ENCODE measurements around the gene COG4.

Gene COG4

DNA sequence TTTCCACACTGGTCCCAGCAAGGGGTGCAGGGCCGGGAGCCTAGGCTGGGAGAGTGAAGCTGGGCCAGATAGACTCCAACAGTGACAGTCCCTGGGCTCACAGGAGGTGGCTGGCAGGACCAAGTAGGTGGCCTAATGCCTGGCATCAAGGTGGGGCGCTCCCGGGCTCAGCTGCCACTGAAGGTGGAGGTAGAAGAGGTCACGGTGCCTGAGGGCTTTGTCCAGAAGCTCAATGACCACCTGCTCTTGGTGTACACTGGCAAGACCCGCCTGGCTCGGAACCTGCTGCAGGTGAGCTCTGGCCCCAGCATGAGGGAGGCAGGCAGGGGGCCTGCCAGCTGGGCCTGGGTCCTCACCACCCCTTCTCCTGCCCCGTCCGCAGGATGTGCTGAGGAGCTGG, 45.2 kb downstream of the COG4 start:
- no peak for DNase-seq

DNA sequence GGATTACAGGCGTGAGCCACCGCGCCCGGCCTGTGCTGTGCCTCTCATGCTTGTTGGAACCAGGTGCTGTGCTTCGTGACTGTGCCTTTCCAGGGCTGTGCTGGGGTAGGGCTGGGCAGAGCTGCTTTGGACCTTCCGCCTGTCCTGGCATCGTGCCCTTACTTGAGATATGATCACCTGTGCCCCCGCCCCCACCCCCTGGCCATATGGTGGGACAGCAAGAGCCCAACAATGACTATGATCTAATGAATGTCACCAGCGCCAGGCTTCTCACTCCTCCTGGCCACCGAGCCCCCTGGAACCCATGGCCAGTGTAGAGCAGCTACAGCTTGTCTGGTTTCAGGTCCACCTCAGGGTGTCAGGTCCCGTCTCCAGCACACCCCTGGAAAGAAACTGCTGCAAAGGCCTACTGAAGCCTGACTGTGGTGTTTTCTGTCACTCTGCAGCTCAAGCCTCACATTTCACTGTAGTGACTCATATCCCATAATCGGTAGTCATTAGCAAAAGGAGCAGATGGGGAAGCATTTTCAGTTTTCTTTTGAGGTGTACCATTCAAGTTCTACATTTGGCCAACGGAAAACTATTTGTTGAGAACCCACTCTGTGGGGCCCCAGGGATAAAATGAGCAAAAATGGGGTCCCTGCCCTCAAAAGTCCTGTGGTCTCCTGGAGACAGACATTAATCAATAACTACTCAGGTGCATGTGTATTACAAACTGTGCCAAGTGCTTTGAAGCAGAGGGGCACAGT, 46.9 kb downstream of the COG4 start:
- DNase-seq, result peak; percentile 64 to 67

DNA sequence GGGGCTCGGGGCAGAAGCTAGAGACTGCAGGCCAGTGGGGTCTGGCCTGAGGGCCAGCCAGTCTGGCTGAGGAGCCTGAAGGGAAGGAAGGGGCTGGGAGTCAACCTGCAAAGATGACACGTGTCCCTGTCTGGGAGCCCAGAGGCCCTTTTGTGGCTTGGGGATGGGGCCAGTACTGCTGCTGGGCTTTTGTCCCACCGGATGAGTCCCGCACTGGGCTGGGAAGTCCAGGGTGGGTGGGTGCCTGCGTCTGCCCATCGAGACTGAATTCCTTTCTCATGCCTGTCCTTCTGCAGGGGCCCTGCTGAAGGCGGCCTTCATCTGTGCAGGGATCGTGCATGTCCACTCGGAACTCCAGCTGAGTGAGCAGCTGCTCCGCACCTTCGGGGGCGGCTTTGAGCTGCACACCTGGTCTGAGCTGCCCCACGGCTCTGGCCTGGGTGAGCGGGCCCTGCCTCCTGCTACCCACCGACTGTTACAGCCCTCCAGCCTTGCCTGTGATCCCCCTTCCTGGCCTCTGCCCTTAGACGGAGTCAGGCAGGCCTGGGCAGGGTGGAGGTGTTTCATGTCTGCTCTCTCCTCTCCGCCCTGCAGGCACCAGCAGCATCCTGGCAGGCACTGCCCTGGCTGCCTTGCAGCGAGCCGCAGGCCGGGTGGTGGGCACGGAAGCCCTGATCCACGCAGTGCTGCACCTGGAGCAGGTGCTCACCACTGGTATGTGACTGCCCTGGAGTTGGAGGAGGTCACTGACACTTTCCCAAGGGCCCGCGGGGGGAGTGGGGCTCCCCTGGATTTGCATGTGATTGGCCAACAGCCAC, 48.1 kb downstream of the COG4 start:
- no peak for DNase-seq

DNA sequence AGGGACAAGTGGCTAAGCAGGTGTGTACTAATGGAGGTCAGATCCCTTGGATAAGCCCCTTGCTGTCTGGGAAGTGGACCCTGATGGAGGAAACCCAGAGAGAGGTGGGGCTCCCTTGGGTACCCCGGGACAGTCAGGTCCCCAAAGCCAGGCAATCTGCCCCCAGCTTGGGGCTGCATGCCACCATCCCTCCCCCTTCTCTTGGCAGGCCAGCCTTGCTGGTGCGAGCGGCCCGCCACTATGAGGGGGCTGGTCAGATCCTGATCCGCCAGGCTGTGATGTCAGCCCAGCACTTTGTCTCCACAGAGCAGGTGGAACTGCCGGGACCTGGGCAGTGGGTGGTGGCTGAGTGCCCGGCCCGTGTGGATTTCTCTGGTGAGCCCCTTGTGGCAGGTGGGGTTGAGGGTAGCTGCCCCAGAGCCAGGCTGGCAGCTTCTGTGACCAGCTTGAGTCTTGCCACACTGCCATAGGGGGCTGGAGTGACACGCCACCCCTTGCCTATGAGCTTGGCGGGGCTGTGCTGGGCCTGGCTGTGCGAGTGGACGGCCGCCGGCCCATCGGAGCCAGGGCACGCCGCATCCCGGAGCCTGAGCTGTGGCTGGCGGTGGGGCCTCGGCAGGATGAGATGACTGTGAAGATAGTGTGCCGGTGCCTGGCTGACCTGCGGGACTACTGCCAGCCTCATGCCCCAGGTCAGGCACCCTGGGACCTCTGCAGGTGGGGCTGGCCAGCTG, 48.9 kb downstream of the COG4 start:
- no peak for DNase-seq

DNA sequence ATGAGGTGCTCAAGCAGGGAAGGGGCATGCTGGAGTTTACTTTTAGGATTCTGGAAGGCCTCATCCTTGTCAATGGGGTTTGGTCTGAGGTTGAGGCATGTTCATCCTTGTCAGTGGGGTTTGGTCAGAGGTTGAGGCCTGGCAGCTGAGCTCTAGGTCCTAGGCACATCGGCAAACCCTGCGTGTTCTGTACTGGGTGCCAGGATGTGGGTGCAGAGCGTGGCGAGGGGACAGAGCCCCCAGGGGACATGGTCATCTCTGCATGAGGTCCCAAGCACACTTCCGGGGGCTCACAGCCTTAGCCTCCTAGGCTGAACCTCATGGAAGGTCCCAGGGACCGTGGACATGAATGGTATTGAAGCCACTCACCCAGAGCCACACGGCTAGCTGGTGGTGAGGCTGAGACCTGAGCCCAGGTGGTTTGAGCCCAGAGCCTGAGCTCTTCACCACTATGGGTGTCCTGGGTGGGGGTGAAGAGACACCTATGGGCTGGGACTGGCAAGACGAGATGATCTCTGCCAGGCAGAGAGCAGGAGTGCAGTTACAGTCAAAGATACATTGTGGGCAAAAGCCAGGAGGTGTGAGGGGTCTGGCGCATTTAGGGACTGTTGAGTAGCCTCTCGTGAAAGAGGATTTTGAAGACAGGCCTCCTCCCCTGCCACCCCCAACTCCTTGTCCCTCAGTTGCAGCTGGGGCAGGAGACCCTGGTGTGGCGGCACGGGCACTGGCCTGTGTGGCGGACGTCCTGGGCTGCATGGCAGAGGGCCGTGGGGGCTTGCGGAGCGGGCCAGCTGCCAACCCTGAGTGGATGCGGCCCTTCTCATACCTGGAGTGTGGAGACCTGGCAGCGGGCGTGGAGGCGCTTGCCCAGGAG, 49.7 kb downstream of the COG4 start:
- no peak for DNase-seq

DNA sequence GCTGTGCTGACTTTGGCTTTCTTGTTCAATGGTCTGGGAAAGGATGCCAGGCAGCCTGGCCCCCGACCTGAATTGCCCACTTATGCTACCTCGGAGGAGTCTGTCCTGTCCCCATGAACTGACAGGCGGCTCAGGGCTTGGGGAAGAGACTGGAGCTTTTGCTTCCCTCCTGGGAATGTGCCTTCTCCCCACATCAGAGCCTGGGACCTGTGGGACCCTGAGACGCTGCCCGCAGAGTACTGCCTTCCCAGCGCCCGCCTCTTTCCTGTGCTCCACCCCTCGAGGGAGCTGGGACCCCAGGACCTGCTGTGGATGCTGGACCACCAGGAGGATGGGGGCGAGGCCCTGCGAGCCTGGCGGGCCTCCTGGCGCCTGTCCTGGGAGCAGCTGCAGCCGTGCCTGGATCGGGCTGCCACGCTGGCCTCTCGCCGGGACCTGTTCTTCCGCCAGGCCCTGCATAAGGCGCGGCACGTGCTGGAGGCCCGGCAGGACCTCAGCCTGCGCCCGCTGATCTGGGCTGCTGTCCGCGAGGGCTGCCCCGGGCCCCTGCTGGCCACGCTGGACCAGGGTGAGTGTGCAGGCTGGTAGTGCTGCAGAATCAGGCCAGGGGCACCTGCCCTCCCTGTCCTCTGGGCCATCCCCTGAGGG, 50.4 kb downstream of the COG4 start:
- no peak for DNase-seq

DNA sequence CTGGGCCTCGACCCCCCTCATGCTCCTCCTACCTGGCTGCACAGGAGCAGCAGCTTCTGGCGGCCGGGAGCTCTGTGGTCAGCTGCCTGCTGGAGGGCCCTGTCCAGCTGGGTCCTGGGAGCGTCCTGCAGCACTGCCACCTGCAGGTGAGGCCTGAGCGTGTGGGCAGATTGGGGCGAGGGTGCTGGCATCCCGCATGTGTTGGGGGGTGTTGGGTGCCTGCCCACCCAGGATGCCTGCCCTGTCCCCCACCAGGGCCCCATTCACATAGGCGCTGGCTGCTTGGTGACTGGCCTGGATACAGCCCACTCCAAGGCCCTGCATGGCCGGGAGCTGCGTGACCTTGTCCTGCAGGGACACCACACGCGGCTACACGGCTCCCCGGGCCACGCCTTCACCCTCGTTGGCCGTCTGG, 52.4 kb downstream of the COG4 start:
- DNase-seq, result no peak

DNA sequence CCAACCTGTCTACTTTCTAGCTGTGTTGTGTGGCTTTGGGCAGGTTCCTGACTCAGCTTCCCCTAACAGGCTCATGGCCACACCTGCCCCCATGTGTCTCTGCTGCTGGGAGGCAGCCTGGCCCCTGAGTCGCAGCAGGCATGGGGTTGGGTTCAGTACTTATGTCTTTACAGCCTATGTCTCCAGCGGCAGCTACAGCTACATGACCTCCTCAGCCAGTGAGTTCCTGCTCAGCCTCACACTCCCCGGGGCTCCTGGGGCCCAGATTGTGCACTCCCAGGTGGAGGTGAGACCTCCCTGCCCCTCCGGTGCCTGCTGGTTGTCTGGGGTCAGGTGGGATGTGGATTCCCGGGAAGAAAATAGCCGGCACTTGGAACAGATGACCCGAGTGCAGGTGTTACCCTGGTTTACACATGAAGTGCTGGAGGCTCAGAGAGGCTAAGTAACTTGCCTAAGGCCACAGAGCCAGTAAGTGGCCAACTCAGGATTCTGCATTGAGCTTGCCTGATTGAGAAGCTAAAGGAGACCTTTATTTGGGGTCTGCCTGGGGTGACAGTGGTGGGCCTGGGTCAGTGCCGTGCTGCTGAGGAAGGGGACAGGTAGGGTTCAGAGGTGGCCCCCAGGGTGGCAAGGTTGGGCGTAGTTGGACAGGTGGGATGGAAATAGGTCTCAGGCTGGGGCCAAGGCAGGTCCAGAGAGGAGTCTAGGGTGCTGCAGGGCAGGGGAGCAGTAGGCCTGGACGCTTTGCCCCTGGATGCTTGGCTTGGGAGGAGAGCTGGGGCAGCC, 53.0 kb downstream of the COG4 start:
- DNase-seq, result no peak

DNA sequence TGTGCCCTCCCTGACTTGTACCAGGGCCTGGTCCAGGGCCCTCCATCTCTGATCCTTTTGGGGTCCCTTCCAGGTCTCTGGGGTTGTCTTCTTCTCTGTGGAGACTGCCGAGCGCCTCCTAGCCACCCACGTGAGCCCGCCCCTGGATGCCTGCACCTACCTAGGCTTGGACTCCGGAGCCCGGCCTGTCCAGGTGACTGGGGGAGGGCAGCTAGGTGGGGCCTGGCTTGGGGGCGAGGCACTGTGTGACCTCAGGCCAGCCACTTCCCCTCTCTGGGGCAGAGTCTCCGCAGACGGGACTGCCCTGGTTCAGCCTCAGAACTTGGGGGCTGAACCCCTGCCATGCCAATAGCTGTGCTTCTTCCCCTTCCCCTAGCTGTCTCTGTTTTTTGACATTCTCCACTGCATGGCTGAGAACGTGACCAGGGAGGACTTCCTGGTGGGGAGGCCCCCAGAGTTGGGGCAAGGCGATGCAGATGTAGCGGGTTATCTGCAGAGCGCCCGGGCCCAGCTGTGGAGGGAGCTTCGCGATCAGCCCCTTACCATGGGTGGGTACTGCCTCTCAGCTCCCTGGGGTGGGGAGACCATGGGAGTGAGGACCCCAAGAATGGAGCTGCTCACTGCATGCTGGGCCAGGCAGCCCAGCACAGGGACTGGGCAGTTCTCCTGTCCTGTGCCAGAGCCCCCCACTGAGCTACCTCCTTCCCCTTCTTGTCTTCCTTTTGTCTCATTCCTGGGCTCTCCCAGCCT, 54.4 kb downstream of the COG4 start:
- DNase-seq, result no peak

DNA sequence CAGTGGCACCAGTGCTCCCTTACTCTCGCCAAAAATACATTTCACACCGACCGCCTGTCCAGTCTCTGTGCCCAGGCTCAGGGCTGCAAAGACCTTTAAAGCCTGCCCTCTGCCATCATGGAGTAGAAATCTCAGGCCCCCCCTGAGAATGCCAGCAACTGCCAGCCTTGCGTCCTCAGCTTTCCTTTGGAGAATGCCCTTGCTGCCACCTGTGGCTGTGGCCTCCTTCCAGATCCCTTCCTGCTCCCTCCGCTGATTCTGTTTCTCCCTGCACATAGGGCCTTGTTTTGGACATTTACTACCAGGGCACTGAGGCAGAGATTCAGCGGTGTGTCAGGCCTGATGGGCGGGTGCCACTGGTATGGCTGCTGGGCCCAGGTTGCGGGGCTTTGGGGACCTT, 55.7 kb downstream of the COG4 start:
- DNase-seq, result no peak

DNA sequence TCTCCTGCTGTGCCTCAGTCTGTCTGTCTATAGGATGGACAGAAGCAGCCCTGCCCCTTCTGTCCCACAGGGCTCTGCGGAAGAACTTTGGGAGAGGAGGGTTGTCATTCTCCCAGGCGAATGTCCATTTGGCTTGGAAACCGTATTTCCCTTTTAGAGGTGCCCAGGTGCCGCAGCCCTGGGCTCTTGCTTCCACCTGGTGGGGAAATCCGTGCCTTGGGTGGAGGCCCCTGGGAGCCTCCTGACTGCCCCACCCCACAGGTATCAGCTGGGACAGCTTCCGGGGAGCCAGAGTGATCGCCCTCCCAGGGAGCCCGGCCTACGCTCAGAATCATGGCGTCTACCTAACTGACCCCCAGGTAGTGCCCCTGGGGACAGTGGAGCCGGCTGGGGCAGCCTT, 56.2 kb downstream of the COG4 start:
- DNase-seq, result no peak

DNA sequence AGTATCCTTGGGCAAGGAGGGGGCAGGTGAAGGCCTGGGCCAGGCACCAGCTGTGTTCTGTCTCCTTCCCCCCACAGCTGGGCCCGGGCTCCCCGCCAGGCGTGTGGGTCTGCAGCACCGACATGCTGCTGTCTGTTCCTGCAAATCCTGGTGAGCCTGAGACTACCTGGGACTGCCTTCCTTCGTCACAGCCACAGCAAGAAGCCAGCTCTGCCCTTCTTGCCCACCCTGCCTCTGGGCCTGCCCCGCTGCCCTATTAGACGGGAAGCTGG, 56.6 kb downstream of the COG4 start:
- DNase-seq, result no peak

DNA sequence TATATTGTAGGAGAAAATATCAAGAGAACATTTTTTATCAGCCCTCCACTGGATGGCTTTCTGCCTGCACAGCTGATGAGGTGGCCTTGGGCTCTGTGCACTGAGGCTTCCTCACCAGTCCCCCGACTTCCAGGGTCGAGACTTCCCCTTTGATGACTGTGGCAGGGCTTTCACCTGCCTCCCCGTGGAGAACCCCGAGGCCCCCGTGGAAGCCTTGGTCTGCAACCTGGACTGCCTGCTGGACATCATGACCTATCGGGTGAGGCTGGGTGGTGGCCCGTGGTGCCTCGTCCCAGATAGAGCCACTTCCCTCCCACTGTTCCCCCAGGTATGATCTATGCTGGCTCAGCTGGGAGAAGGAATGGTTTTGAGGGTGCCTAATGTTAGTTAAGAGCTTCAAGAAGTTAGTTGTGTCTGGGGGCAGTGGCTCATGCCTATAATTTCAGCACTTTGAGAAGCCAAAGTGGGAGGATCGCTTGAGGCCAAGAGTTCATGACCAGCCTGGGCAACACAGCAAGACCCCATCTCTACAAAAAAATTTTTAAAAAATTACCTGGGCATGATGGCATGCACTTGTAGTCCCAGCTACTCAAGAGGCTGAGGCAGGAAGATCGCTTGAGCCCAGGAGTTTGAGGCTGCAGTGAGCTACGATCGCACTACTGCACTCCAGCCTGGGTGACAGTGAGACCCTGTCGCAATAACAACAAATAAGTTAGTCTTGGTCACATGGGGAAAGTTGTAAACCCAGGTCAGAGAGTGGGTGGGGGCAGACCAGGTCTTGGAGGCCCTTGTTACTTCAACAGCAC, 57.2 kb downstream of the COG4 start:
- DNase-seq, result no peak

DNA sequence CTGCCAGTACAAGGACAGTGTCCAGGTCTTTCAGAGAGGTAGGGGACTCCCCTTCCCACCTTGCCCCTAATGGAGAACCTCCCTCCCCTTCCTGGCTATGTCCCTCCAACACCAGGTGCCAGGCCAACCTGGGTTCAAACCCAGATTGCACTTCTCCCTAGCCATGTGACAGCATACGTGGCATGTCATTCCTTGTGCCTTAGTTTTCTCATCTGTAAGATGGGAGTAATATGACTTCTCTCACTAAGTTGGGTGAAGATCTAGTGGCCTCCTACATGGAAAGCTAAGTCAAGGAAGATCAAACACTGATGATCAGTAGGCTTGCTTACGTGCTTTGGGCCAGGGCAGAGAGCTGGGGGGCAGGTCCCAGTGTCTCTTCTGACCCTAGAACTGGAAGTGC, 60.1 kb downstream of the COG4 start:
- no peak for DNase-seq

DNA sequence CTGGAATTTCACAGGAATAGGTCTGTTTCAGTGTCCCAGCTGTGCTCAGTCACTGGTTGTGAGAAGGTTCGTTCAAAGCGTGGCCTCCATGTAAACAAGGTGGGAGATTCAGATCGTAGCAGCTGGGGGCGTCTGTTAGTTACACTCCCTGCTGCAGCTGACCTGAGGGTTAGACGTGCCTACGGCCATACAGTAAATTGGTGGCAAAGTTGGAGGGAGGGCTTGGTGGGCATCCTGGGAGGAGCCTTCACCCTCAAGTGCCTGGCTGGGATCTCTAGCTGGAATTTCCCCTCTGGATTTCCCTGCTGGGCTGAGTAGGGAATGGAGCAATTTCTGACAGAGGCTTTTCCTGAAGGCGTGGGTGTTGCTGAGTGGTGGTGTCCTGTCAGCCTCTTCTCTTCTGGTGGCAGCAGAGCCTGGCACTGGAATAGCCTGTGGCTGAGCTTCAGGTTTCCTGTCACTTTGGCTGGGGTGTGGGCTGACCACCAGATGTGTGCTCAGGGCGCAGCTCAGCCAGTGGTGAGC, 62.6 kb downstream of the COG4 start:
- DNase-seq, result no peak

DNA sequence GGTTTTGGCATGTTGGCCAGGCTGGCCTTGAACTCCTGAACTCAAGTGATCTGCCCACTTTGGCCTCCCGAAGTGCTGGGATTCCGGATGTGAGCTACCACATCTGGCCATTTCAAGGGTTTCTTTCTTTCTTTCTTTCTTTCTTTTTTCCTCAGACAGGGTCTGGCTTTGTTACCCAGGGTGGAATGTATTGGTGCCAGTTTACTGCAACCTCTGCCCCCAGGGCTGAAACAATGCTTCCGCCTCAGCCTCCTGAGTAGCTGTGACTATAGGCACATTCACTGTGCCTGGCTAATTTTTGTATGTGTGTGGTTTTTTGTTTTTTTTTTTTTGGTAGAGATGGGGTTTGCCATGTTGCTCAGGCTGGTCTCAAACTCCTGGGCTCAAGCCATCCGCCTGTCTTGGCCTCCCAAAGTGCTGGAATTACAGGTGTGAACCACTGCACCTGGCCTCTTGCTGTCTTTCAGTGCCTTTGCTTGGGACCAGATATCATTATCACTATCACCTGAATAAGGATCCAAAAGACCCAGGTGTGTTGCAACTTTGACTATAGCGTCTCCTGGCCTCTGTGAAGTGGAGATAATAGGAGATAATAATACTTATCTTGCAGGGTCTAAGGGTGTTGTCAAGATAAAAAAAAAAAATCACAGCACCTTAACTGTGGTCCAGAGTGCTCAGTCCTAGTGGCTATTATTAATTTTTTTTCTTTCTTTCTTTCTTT, 65.7 kb downstream of the COG4 start:
- no peak for DNase-seq

DNA sequence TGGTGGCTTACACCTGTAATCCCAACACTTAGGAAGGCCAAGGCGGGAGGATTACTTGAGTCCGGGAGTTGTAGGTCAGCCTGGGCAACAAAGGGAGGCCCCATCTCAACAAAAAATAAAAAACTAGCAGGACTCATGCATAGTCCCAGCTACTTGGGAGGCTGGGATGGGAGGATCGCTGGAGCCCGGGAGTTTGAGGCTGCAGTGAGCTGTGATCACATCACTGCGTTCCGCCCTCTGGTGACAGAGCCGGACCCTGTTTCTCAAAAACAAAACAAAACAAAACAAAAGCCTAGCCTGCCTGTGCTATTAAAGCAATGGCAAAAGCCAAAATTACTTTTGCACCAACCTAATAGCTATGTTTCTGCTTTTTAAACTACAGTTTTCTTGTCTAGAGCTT, 67.4 kb downstream of the COG4 start:
- DNase-seq, result no peak

DNA sequence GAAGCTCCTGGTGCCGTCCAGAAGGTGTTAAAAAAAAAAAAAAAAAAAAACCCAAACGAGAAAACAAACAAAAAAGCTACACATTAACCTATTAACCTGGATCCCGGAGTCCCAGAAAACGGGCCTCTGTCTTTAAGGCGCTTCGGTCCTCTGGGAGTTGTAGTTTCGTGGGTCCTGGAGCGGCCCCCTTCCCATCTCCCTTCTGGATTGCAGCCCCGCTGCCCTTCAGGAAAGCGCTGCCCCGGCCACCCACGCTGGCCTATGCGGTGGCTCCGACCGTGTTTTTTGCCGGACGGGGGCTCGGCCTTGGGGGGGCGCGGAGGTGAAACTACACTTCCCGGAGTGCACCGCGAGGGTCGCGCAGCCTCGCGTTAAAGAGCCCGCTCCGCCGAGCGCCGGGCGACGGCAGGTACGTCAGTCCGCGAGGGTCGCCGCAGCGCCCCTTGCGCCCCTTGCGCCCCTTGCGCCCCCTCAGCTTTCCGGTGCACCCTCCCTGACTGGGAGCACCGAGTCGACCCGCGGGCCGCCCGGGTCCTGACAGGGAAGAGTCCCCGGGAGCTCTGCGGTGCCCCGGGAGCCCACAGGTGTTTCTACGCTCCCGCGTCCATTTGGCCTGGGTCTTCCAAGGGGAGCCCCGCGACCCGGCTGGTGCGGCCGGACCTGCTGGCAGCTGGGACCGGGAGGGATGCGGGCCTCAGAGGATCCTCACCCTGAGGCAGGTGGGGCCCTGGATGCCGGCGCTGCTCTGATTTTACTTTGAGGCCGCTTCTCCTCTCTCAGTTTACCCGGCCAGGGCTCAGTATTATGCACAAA, 68.9 kb downstream of the COG4 start, which contains the start of gene FCSK:
TSS of gene FCSK (plus strand) at position 374 of the 813 bp plus-strand sequence. CDS start 8,596 bp downstream, outside the sequence.
- peak; percentile 64 to 69 for DNase-seq
